Heart left ventricle (tissue), 13 donors: ENCODE results near the gene CLEC11A.

Source experiments
- CTCF ChIP-seq, 12 donors: fragments of 200-600 bp; sonication (generic) in 4 of 12; IDR thresholded peaks; one replicate each; pipeline versions ENCODE4 v1.5.0 to v1.8.0; 2018 to 2022; ENCODE audit warnings: antibody characterized with exemption in 12 of 12, mild to moderate bottlenecking in 5 of 12
- POLR2A ChIP-seq, 2 donors: fragments of 450-650 bp; IDR thresholded peaks; one replicate each; pipeline ENCODE4 v1.6.1; 2017; ENCODE audit warnings: antibody characterized with exemption in 2 of 2, mild to moderate bottlenecking in 2 of 2, moderate library complexity in 2 of 2
- donor health status: ischemic (EF 13 %, LVEDD 7.1; RV severe dilation, severe dysfunction).
- donor health status: DM: no; HTN: yes; CAD: no.
- donor health status: DM: no; HTN: no; CAD: no.
- donor health status: ischemic (EF 25% LVEDD 6.9; RV normal size, moderate dysfunction).
- donor health status: ischemic (EF 25% LVEDD 5.7; RV mildly dilated, moderate dysfunction).
- donor health status: ischemic (EF 35%, LVEDD 5.7; RV mildly dilated, moderate dysfunction).
- donor health status: nonischemic (EF 11% LVEDD 7.7; RV severe dilation, severe dysfunction).
- donor health status: DM: yes; HTN: yes; CAD: no.
- donor health status: PGD.
- donor health status: ischemic (EF 29% LVEDD 5.4; RV normal size, mild dysfunction).
- donor health status: nonischemic (EF 23%, LVEDD 6.1; RV moderate dilation, normal function).

GRCh38 chr19:50697414-50698124 lies 25.6 kb upstream of the CLEC11A start:
- TF ChIP-seq POLR2A (IDR thresholded peaks at IDR 0.05) (no peak), CTCF (IDR thresholded peaks at IDR 0.05) (no peak)
